ENCODE measurements around the gene RAB33B.
"Not testable (repeated sequence)": the region's sequence is repeated elsewhere in the genome, so short reads cannot be mapped to it uniquely, and the experiment has no call there.

RAB33B gene

GRCh38 chr4:139461022-139461628 lies 7.2 kb downstream of the RAB33B start:
- in situ Hi-C loops (cut with HindIII; ENCODE audit: low sequenced_read_pairs): no loop called here

GRCh38 chr4:139464512-139464911 lies 10.6 kb downstream of the RAB33B start:
- in situ Hi-C loops (cut with HindIII; ENCODE audit: low sequenced_read_pairs): not testable (repeated sequence)

- in situ Hi-C loops (cut with HindIII; ENCODE audit: low sequenced_read_pairs): no loop called here
These were observed 12.0 kb downstream of the RAB33B start for GRCh38 chr4:139465922-139466321.

GRCh38 chr4:139468756-139469155 lies 14.8 kb downstream of the RAB33B start:
- in situ Hi-C loops (cut with HindIII; ENCODE audit: low sequenced_read_pairs): not testable (repeated sequence)

- in situ Hi-C loops (cut with HindIII; ENCODE audit: low sequenced_read_pairs): no loop called here
These were observed 15.3 kb downstream of the RAB33B start for GRCh38 chr4:139469216-139469615.

GRCh38 chr4:139469869-139470268 lies 15.9 kb downstream of the RAB33B start:
- in situ Hi-C loops (cut with HindIII; ENCODE audit: low sequenced_read_pairs): no loop called here

- in situ Hi-C loops (cut with HindIII; ENCODE audit: low sequenced_read_pairs): no loop called here
These were observed 16.4 kb downstream of the RAB33B start for GRCh38 chr4:139470295-139470694.

- in situ Hi-C loops (cut with HindIII; ENCODE audit: low sequenced_read_pairs): no loop called here
These were observed 17.2 kb downstream of the RAB33B start for GRCh38 chr4:139470997-139471665.

- in situ Hi-C loops (cut with HindIII; ENCODE audit: low sequenced_read_pairs): no loop called here
These were observed 18.9 kb downstream of the RAB33B start for GRCh38 chr4:139472852-139473251.

- in situ Hi-C loops (cut with HindIII; ENCODE audit: low sequenced_read_pairs): no loop called here
These were observed 22.4 kb downstream of the RAB33B start for GRCh38 chr4:139476363-139476762.

- in situ Hi-C loops (cut with HindIII; ENCODE audit: low sequenced_read_pairs): no loop called here
These were observed 27.5 kb downstream of the RAB33B start for GRCh38 chr4:139481465-139481864.

- in situ Hi-C loops (cut with HindIII; ENCODE audit: low sequenced_read_pairs): no loop called here
These were observed 29.1 kb downstream of the RAB33B start for GRCh38 chr4:139483000-139483399.

- in situ Hi-C loops (cut with HindIII; ENCODE audit: low sequenced_read_pairs): no loop called here
These were observed 30.9 kb downstream of the RAB33B start for GRCh38 chr4:139484783-139485311.

- in situ Hi-C loops (cut with HindIII; ENCODE audit: low sequenced_read_pairs): no loop called here
These were observed 34.5 kb downstream of the RAB33B start for GRCh38 chr4:139488442-139488841.

- in situ Hi-C loops (cut with HindIII; ENCODE audit: low sequenced_read_pairs): no loop called here
These were observed 35.7 kb downstream of the RAB33B start for GRCh38 chr4:139489638-139490037.

GRCh38 chr4:139492429-139492828 lies 38.5 kb downstream of the RAB33B start:
- in situ Hi-C loops (cut with HindIII; ENCODE audit: low sequenced_read_pairs): no loop called here

- in situ Hi-C loops (cut with HindIII; ENCODE audit: low sequenced_read_pairs): no loop called here
These were observed 39.3 kb downstream of the RAB33B start for GRCh38 chr4:139493176-139493575.

GRCh38 chr4:139499186-139499585 lies 45.3 kb downstream of the RAB33B start:
- in situ Hi-C loops (cut with HindIII; ENCODE audit: low sequenced_read_pairs): no loop called here

- in situ Hi-C loops (cut with HindIII; ENCODE audit: low sequenced_read_pairs): no loop called here
These were observed 47.2 kb downstream of the RAB33B start for GRCh38 chr4:139501117-139501516.

- in situ Hi-C loops (cut with HindIII; ENCODE audit: low sequenced_read_pairs): no loop called here
These were observed 47.6 kb downstream of the RAB33B start for GRCh38 chr4:139501527-139501926.

- in situ Hi-C loops (cut with HindIII; ENCODE audit: low sequenced_read_pairs): no loop called here
These were observed 48.3 kb downstream of the RAB33B start for GRCh38 chr4:139501927-139502899.

Measured in DLD1 (cell line).